HG02973 (cell line): ENCODE data around the gene VPS18.
A peak's percentile ranks its signal among the peaks of the same experiment; 100 is the strongest.

Experiments used
- ATAC-seq: cut with Tn5 transposase; IDR thresholded peaks from one replicate; pipeline ENCODE4 v1.9.1; 2021; ENCODE audit warnings: moderate library complexity; ENCODE audit not compliant: unreplicated experiment

Gene VPS18

GRCh38 chr15:40932649-40933516 is 38.6 kb downstream of the VPS18 start:
- ATAC-seq, result no peak

DNA sequence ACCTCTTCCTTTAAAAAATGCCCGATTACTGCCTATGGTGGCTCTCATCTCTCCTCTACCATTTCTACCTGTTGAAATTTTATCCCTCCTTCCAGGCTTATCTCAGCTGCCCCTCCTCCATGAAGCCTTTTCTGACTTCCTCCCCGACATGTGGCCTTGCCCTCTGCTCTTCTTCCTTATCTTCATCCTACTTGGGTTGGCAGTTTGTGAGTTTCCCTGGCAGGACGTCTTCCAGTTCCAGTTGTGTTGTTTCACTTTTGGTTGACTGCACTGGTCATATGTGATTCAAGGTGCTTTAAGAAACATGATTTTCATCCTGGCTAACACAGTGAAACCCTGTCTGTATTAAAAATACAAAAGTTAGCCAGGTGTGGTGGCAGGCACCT is 39.3 kb downstream of the VPS18 start:
- ATAC-seq, result no peak

- ATAC-seq, result no peak
These were observed 40.2 kb downstream of the VPS18 start for GRCh38 chr15:40934457-40934856.

DNA sequence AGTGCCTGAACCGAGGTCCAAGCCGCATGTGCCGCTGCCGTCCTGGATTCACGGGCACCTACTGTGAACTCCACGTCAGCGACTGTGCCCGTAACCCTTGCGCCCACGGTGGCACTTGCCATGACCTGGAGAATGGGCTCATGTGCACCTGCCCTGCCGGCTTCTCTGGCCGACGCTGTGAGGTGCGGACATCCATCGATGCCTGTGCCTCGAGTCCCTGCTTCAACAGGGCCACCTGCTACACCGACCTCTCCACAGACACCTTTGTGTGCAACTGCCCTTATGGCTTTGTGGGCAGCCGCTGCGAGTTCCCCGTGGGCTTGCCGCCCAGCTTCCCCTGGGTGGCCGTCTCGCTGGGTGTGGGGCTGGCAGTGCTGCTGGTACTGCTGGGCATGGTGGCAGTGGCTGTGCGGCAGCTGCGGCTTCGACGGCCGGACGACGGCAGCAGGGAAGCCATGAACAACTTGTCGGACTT is 42.0 kb downstream of the VPS18 start:
- no peak for ATAC-seq

GRCh38 chr15:40936709-40937666 is 42.7 kb downstream of the VPS18 start:
- no peak for ATAC-seq

DNA sequence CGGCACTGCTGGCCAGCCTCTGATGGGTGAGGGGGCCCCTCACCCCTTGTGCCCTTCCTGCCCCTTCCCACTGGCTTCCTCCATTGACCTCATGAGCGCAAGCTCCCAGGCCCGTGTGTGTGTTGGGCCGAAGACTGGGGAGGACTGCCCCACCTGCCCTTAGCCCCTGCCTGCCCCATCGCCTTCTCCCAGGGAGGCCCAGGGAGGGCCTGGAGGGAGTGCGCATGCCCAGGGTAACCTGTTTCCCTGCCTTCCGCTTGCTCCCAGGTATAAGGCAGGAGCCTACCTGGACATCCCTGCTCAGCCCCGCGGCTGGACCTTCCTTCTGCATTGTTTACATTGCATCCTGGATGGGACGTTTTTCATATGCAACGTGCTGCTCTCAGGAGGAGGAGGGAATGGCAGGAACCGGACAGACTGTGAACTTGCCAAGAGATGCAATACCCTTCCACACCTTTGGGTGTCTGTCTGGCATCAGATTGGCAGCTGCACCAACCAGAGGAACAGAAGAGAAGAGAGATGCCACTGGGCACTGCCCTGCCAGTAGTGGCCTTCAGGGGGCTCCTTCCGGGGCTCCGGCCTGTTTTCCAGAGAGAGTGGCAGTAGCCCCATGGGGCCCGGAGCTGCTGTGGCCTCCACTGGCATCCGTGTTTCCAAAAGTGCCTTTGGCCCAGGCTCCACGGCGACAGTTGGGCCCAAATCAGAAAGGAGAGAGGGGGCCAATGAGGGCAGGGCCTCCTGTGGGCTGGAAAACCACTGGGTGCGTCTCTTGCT is 43.7 kb downstream of the VPS18 start:
- ATAC-seq, result no peak

- no peak for ATAC-seq
These were observed 44.3 kb downstream of the VPS18 start for GRCh38 chr15:40938536-40938870.

DNA sequence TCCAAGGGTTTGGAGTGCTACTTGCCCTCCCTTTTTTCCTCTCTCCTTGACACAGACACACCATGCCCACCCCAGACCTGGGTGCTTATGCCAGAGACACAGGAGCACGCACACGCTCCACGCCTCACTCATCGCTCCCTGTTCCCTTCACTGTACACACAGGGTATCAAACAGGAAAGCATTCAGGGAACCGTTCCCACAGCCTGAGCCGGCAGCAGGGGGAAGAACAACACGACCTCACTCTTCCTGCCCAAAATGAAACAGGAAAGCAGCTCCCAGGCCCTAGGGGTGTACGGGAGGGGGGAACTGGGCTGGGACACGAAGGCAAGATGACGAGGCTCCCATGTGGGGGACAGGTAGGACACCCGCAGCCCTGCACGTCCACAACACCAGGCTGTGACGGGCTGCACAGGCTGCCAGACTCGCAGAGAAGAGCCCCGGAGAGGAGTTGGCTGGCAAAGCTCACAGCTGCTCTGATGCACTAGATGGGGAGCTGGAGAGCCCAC is 46.1 kb downstream of the VPS18 start:
- ATAC-seq, result no peak

- no peak for ATAC-seq
These were observed 46.8 kb downstream of the VPS18 start for GRCh38 chr15:40941068-40941527.

DNA sequence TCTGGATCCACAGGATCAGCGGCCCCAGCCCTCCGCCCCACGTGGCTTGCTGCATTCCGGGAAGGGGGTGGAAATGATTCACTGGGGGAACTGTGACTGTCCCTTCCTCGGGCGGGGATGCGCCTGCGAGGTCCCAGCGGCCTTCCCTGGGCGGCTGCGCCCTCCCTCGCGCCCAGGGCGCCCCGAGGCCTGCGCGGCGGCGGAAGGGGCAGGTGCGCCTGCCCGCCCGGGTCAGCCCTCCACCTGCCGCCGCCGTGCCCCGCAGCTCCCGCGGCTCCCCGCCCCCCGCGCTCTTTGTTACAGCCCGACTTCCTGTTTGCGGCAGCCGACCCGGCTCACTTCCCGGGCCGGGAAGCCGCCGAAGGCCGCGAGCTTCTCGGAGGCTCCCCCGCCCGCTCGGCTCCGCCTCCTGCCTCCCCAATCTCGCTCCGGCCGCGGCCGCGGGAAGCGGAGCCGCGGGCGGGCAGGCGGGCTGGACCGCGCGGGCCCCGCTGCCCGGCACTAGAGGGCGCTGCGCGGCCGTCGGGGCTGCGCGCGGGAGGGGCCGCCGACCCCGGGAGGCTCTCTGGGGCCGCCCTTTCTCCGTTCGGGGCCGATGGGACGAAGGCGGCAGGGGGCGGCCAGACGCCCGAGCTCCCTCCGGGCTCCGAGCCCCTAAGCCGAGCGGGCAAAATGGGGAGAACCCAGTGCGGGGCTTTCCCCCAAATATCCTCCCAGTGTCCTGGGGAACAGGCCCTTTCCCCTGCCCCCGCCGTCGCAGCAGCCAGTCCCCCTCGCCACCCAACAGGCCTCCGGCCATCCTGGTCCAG is 47.5 kb downstream of the VPS18 start:
- ATAC-seq, result peak; percentile 52

GRCh38 chr15:40942337-40942854 is 48.1 kb downstream of the VPS18 start:
- ATAC-seq, result no peak

DNA sequence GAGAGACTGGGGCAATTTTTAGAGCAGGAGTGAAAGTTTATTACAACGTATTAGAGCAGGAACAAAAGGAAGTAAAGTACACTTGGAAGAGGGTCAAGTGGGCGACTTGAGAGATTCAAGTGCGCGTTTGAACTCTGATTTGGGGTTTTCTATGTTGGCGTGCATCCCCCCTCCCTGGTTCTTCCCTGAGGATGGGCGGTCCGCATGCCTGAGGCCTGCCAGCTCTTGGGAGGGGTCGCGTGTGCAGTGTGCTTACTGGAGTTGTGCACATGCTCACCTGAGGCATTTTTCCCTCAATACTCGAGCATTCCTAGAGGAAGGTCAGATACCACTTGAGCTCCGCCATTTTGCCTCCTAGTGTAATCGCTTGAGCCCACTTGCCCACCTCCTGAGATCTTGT is 48.6 kb downstream of the VPS18 start:
- ATAC-seq, result no peak

- ATAC-seq, result no peak
These were observed 49.6 kb downstream of the VPS18 start for GRCh38 chr15:40943764-40944365.

- ATAC-seq, result no peak
These were observed 50.5 kb downstream of the VPS18 start for GRCh38 chr15:40944510-40945296.

GRCh38 chr15:40948706-40949473 is 54.6 kb downstream of the VPS18 start:
- ATAC-seq, result no peak

DNA sequence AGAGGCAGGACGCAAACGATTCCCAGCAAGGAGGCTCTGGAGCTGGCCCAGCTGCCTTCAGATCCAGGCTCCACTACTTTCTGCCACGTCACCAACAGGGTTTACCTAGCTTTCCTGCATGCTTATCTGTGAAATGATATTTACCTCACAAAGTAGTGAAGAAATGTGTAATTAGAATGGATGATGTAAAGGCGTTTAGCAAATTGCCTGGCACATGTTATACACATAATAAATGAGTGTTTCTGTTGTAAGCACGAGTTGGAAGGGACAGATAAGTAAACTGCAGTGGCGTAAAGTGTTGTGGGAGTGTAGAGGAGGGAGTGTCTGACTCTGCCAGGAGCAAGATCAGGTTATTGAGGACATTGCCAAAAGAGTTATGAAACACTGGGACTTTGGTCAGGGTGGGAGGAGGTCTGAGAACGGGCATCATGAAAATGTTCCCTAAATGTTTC is 55.5 kb downstream of the VPS18 start:
- ATAC-seq, result no peak

- ATAC-seq, result no peak
These were observed 57.5 kb downstream of the VPS18 start for GRCh38 chr15:40951764-40952163.
